Measurements from ENCODE around the gene ARPC4.

DNA sequence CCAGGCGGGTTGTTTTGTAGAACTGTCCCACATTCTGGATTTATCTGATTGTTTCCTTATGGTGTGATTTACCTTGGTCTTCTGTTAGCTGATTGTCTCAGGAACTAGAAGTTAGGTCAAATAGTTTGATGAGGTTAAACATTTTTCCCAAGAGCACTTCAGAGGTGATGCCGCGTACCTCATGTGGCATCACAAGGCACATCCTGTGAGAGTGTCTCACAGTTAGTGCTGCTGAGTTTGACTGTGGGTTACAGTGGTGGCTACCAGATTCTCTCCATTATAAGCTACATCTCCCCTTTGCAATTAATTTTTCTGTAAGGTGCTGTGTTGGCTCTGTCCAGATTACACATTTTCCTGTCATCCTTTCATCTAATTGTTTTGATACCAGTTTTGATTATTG is 38.4 kb downstream of the ARPC4 start:
- no peak for TF ChIP-seq POLR2A (IDR thresholded peaks at IDR 0.05; ENCODE audit: low read length)
- TF ChIP-seq GATA1 (IDR thresholded peaks at IDR 0.05; ENCODE audit: low read depth, low read length): no peak

All from erythroblast (primary cell).